ENCODE results near the gene SURF6.

The SURF6 gene

GRCh38 chr9:133306242-133307204 is 29.5 kb downstream of the SURF6 start:
- TF ChIP-seq TAF1 (IDR thresholded peaks at IDR 0.05; ENCODE audit: borderline replicate concordance, insufficient read depth, low read length) (no peak), FOXP2 (optimal IDR thresholded peaks at IDR 0.05; ENCODE audit: borderline replicate concordance, extremely low read depth, extremely low read length, insufficient read depth) (peak; percentile 33), POLR2AphosphoS5 (IDR thresholded peaks at IDR 0.05; ENCODE audit: low read depth, low read length) (no peak), REST (IDR thresholded peaks at IDR 0.05; ENCODE audit: insufficient read depth in 1 of 2, low read depth in 2 of 2, low read length in 2 of 2) (peak in 1 of 2 experiments; percentile 74; a peak in 2 of 4 replicates)

GRCh38 chr9:133305731-133306130 is 30.3 kb downstream of the SURF6 start:
- TF ChIP-seq FOXP2 (optimal IDR thresholded peaks at IDR 0.05; ENCODE audit: borderline replicate concordance, extremely low read depth, extremely low read length, insufficient read depth) (no peak), POLR2AphosphoS5 (IDR thresholded peaks at IDR 0.05; ENCODE audit: low read depth, low read length) (no peak), SIN3A (IDR thresholded peaks at IDR 0.05; ENCODE audit: borderline replicate concordance, insufficient read depth, low read length) (no peak)

DNA sequence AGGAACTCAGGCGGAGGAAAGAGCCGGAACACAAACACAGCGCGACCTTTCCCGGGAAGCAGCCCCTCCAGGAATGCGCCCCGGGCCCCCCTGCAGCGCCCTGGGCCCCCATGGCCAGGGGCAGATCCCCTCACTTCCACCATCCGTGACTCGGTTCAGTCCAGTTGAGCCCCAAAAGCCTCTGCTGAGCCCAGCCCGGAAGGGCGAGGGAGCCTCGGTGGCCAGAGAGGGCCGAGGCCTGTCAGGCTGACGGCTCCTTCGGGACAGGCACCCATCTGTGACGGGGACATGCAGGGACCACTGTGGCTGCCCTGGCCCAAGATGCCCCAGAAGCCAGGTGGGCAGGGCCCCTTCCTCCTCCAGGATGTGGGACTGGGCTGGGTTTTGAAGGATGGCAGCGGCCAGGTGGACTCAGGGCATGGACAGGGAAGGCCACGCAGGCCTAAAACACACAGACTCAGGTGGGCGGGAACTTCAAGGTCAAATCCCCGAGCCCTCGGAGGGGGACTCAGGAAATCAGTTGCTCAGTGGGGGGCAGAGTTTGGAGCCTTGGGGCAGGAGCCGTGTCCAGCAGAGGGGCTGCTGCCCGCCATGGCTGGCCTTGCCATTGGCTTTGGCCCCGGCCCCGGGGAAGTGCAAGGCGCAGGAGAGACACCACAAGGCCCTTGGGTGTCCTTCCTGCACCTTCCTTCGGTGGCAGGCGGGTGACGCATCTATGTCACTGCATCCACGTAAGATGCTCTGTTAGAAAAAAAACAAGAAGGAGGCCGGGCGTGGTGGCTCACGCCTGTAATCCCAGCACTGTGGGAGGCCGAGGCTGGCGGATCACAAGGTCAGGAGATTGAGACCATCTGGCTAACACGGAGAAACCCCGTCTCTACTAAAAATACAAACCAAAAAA is 31.3 kb downstream of the SURF6 start:
- no peak for TF ChIP-seq REST (IDR thresholded peaks at IDR 0.05; ENCODE audit: insufficient read depth in 1 of 2, low read depth in 2 of 2, low read length in 2 of 2)

- TF ChIP-seq SIN3A (IDR thresholded peaks at IDR 0.05; ENCODE audit: borderline replicate concordance, insufficient read depth, low read length) (no peak), REST (IDR thresholded peaks at IDR 0.05; ENCODE audit: insufficient read depth in 1 of 2, low read depth in 2 of 2, low read length in 2 of 2) (no peak), POLR2AphosphoS5 (IDR thresholded peaks at IDR 0.05; ENCODE audit: low read depth, low read length) (no peak), TAF1 (IDR thresholded peaks at IDR 0.05; ENCODE audit: borderline replicate concordance, insufficient read depth, low read length) (no peak)
Observed at GRCh38 chr9:133304158-133304470, 31.9 kb downstream of the SURF6 start.

GRCh38 chr9:133303266-133304157 is 32.5 kb downstream of the SURF6 start:
- TF ChIP-seq SIN3A (IDR thresholded peaks at IDR 0.05; ENCODE audit: borderline replicate concordance, insufficient read depth, low read length): no peak
- TF ChIP-seq POLR2AphosphoS5 (IDR thresholded peaks at IDR 0.05; ENCODE audit: low read depth, low read length): no peak
- no peak for TF ChIP-seq TAF1 (IDR thresholded peaks at IDR 0.05; ENCODE audit: borderline replicate concordance, insufficient read depth, low read length)
- TF ChIP-seq REST (IDR thresholded peaks at IDR 0.05; ENCODE audit: insufficient read depth in 1 of 2, low read depth in 2 of 2, low read length in 2 of 2): no peak
- no peak for TF ChIP-seq FOXP2 (optimal IDR thresholded peaks at IDR 0.05; ENCODE audit: borderline replicate concordance, extremely low read depth, extremely low read length, insufficient read depth)

Data from PFSK-1 (cell line).